PFSK-1 (cell line): ENCODE data around the gene MYH9.

Experiments
- POLR2AphosphoS5 ChIP-seq: IDR thresholded peaks from 2 replicates; pipeline ENCODE4 v1.6.1; 2012; ENCODE audit warnings: low read depth, mild to moderate bottlenecking, control low read depth, low read length, moderate library complexity
- SIN3A ChIP-seq: IDR thresholded peaks from 2 replicates; pipeline ENCODE4 v1.6.1; 2012; ENCODE audit warnings: mild to moderate bottlenecking, low read length, moderate library complexity, borderline replicate concordance; ENCODE audit not compliant: insufficient read depth

GRCh38 chr22:36238373-36239149 lies 149.2 kb downstream of the MYH9 start:
- TF ChIP-seq SIN3A (no peak), POLR2AphosphoS5 (no peak)
